Neural progenitor cell (in vitro differentiated cells): Measurements from ENCODE around the gene MAK. TPM values are rescaled to one million over a fixed set of nuclear protein-coding genes. Genes with fewer than 3 reads are reported as not detected.
"Not testable (repeated sequence)": the region's sequence is repeated elsewhere in the genome, so short reads cannot be mapped to it uniquely, and the experiment has no call there.

Experiments
- DNase-seq: peaks from one replicate; pipeline ENCODE4 v3.0.0-alpha.2; 2016; ENCODE audit warnings: low spot score
- H2AFZ ChIP-seq: fragments of 200-600 bp; sonication (generic); replicated peaks from 2 replicates; pipeline ENCODE4 v1.6.1; 2016; ENCODE audit warnings: antibody characterized with exemption
- H3F3A ChIP-seq: fragments of 200-600 bp; sonication (generic); 2 replicates; pipeline ENCODE4 v1.6.1; 2016; ENCODE audit warnings: antibody characterized with exemption, low read depth
- H3K27ac ChIP-seq: fragments of 200-600 bp; sonication (generic); 2 replicates; pipeline ENCODE4 v1.5.1; 2016; ENCODE audit warnings: mild to moderate bottlenecking
- H3K27me3 ChIP-seq: fragments of 200-600 bp; sonication (generic); 2 replicates; pipeline ENCODE4 v1.6.1; 2016; ENCODE audit warnings: mild to moderate bottlenecking, moderate library complexity
- H3K36me3 ChIP-seq: fragments of 200-600 bp; sonication (generic); 2 replicates; pipeline ENCODE4 v1.5.1; 2016
- H3K4me1 ChIP-seq: fragments of 200-600 bp; sonication (generic); 2 replicates; pipeline ENCODE4 v1.6.1; 2016; ENCODE audit warnings: mixed run types
- H3K4me2 ChIP-seq: fragments of 200-600 bp; sonication (generic); 2 replicates; pipeline ENCODE4 v1.6.1; 2016
- H3K4me3 ChIP-seq: fragments of 200-600 bp; sonication (generic); 2 replicates; pipeline ENCODE4 v1.5.1; 2016
- H3K79me2 ChIP-seq: fragments of 200-600 bp; sonication (generic); 2 replicates; pipeline ENCODE4 v1.6.1; 2016; ENCODE audit warnings: low read depth
- H3K9ac ChIP-seq: fragments of 200-600 bp; sonication (generic); 2 replicates; pipeline ENCODE4 v1.6.1; 2016
- H3K9me3 ChIP-seq: fragments of 200-600 bp; sonication (generic); 2 replicates; pipeline ENCODE4 v1.5.1; 2016; ENCODE audit warnings: low read depth
- H4K20me1 ChIP-seq: fragments of 200-600 bp; sonication (generic); 2 replicates; pipeline ENCODE4 v1.6.1; 2016; ENCODE audit warnings: low read depth
- H3K27ac Mint-ChIP-seq: 3 replicates; pipeline ENCODE4 v1.8.0; 2021; ENCODE audit warnings: mixed read lengths
- H3K27me3 Mint-ChIP-seq: 2 replicates; pipeline ENCODE4 v1.8.0; 2022; ENCODE audit warnings: low read depth, mild to moderate bottlenecking, inconsistent platforms, moderate library complexity, mixed read lengths; ENCODE audit not compliant: insufficient read depth
- H3K36me3 Mint-ChIP-seq: 3 replicates; pipeline ENCODE4 v1.8.0; 2021; ENCODE audit warnings: mixed read lengths
- H3K4me1 Mint-ChIP-seq: 3 replicates; pipeline ENCODE4 v1.8.0; 2021; ENCODE audit warnings: mixed read lengths
- H3K4me3 Mint-ChIP-seq: 3 replicates; pipeline ENCODE4 v1.8.0; 2021; ENCODE audit warnings: mild to moderate bottlenecking, moderate library complexity, mixed read lengths
- H3K9me3 Mint-ChIP-seq: 3 replicates; pipeline ENCODE4 v1.8.0; 2020; ENCODE audit warnings: mixed read lengths
- CTCF ChIP-seq: fragments of 200-600 bp; sonication (generic); IDR thresholded peaks from 2 replicates; pipeline ENCODE4 v1.5.1; 2017; ENCODE audit warnings: antibody characterized with exemption, mild to moderate bottlenecking
- EZH2 ChIP-seq: fragments of 200-600 bp; sonication (generic); IDR thresholded peaks from 2 replicates; pipeline ENCODE4 v1.6.1; 2017; ENCODE audit warnings: antibody characterized with exemption, mild to moderate bottlenecking, moderate library complexity
- EZH2phosphoT487 ChIP-seq: fragments of 200-600 bp; sonication (generic); IDR thresholded peaks from 2 replicates; pipeline ENCODE4 v1.6.1; 2017; ENCODE audit warnings: antibody characterized with exemption
- total RNA-seq: library from RNA; depleted of rRNA; stranded (reverse); fragments of >200 nt; gene quantifications from 2 replicates; pipeline ENCODE4 v1.2.3, GENCODE V29; 2015; ENCODE audit warnings: low replicate concordance

Gene MAK
- total RNA-seq, 1 donor from 2014 or later = 4.2 TPM

DNA sequence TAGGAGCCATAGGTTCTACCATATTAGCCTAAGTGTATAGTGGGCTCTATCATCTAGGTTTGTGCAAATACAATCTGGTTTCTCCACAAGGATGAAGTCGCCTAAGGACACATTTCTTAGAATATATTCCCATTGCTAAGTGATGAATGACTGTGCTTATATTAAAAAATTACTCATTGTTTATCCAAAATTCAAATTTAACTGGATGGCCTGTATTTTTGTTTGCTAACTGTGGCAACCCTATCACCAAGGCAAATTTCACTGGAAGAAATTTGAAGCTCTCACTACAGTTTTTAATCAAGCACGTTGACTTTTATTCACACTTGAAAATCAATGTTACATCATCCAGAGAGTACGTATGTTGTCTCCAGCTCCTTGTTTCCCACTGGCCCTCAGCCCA is 29.6 kb upstream of the MAK start:
- H3K9me3 Mint-ChIP-seq = no peaks in the 10 kb centered on the region
- no peak overlapping the region for H2AFZ ChIP-seq
- no peak overlapping the region for H3K27ac Mint-ChIP-seq
- H3K79me2 ChIP-seq = no peaks in the 10 kb centered on the region
- no peaks in the 10 kb centered on the region for H3K4me1 ChIP-seq
- H3K4me3 Mint-ChIP-seq = no peak overlapping the region
- no peaks in the 10 kb centered on the region for H3K27me3 ChIP-seq
- H4K20me1 ChIP-seq = no peaks in the 10 kb centered on the region
- DNase-seq = no peak
- H3K27me3 Mint-ChIP-seq = peaks cover 2% of the 10 kb centered on the region
- H3K4me1 Mint-ChIP-seq = no peaks in the 10 kb centered on the region
- H3K4me3 ChIP-seq = no peak overlapping the region
- no peak for TF ChIP-seq EZH2
- TF ChIP-seq CTCF = no peak
- TF ChIP-seq EZH2phosphoT487 = no peak
- H3K4me2 ChIP-seq = no peak overlapping the region
- no peaks in the 10 kb centered on the region for H3K36me3 ChIP-seq
- H3K36me3 Mint-ChIP-seq = no peaks in the 10 kb centered on the region
- no peaks in the 10 kb centered on the region for H3K9me3 ChIP-seq
- no peaks in the 10 kb centered on the region for H3F3A ChIP-seq
- no peak overlapping the region for H3K9ac ChIP-seq
- no peak overlapping the region for H3K27ac ChIP-seq

DNA sequence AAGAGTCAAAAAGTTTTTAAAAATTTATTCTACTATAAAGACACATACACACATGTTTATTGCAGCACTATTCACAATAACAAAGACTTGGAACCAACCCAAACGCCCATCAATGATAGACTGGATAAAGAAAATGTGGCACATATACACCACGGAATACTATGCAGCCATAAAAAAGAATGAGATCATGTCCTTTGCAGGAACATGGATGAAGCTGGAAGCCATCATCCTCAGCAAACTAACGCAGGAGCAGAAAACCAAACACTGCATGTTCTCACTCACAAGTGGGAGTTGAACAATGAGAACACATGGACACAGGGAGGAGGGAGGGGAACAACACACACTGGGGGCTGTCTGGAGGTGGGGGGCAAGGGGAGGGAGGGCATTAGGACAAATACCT is 28.4 kb upstream of the MAK start:
- not testable (repeated sequence) for H3F3A ChIP-seq, H3K36me3 ChIP-seq, H3K9me3 ChIP-seq, H3K4me3 ChIP-seq, H3K79me2 ChIP-seq, H3K9me3 Mint-ChIP-seq, H3K9ac ChIP-seq, H3K27me3 ChIP-seq, H3K4me2 ChIP-seq, H3K27ac ChIP-seq, H3K4me3 Mint-ChIP-seq, H4K20me1 ChIP-seq, H3K4me1 ChIP-seq, H3K27me3 Mint-ChIP-seq, H3K36me3 Mint-ChIP-seq, DNase-seq, H3K27ac Mint-ChIP-seq, H2AFZ ChIP-seq, H3K4me1 Mint-ChIP-seq

DNA sequence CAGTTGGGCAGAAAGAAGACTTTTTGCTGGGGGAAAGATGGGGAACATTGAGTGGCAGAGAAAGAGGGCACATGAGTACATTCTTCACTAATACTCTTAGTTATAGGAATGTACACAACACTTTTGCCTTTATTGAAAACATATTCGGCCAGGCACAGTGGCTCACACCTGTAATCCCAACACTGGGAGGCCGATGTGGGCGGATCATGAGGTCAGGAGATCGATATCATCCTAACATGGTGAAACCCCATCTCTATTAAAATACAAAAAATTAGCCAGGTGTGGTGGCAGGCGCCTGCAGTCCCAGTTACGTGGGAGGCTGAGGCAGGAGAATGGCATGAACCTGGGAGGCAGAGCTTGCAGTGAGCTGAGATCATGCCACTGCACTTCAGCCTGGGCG is 24.7 kb upstream of the MAK start:
- not testable (repeated sequence) for H3K79me2 ChIP-seq, H3K4me3 ChIP-seq, DNase-seq, H3K4me1 Mint-ChIP-seq, H3K4me1 ChIP-seq, H3K9me3 Mint-ChIP-seq, H3K36me3 ChIP-seq, H3K27ac ChIP-seq, H3K36me3 Mint-ChIP-seq, H3K27me3 ChIP-seq, H3K4me3 Mint-ChIP-seq, H3K27ac Mint-ChIP-seq, H3K4me2 ChIP-seq, H3K27me3 Mint-ChIP-seq, H3K9ac ChIP-seq, H2AFZ ChIP-seq, H4K20me1 ChIP-seq, H3K9me3 ChIP-seq, H3F3A ChIP-seq

DNA sequence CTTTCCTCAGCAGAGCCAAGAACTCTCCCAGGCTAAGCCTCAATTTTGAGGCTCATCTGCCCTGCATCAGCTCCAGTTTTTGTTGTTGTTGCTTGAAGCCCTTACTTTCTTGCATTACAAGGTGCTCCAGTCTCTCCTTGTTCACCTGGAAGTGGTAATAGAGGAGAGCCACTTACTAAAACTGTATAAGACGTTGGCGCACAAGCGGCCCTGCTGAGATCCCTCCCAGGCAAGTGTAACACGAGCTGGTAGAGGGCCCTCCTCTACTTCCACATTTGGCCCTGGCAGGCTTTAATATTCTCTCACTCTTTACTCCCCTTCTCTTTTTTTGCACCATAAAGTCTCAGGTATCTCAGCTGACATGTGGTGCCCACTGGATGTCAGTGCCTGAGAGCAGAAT is 24.0 kb upstream of the MAK start:
- H3F3A ChIP-seq = no peaks in the 10 kb centered on the region
- no peak overlapping the region for H2AFZ ChIP-seq
- no peaks in the 10 kb centered on the region for H4K20me1 ChIP-seq
- H3K9me3 ChIP-seq = no peaks in the 10 kb centered on the region
- Mint-ChIP-seq H3K4me1 (no peaks in the 10 kb centered on the region), H3K9me3 (no peaks in the 10 kb centered on the region), H3K4me3 (no peak overlapping the region), H3K36me3 (no peaks in the 10 kb centered on the region), H3K27me3 (no peaks in the 10 kb centered on the region), H3K27ac (no peak overlapping the region)
- no peak overlapping the region for H3K4me2 ChIP-seq
- H3K79me2 ChIP-seq = no peaks in the 10 kb centered on the region
- H3K27ac ChIP-seq = no peak overlapping the region
- no peak for DNase-seq
- TF ChIP-seq EZH2 (no peak), CTCF (no peak), EZH2phosphoT487 (no peak)
- H3K36me3 ChIP-seq = no peaks in the 10 kb centered on the region
- H3K9ac ChIP-seq = no peak overlapping the region
- no peaks in the 10 kb centered on the region for H3K27me3 ChIP-seq
- H3K4me1 ChIP-seq = no peaks in the 10 kb centered on the region
- H3K4me3 ChIP-seq = no peak overlapping the region
